GM19240 (cell line): ENCODE data around the gene NRAP.

ENCODE experiments used
- DNase-seq: peaks from one replicate; pipeline ENCODE4 v3.0.0; 2011; ENCODE audit warnings: low spot score; ENCODE audit not compliant: insufficient read length

NRAP gene

GRCh38 chr10:113610631-113611601 lies 52.9 kb downstream of the NRAP start:
- DNase-seq: no peak

DNA sequence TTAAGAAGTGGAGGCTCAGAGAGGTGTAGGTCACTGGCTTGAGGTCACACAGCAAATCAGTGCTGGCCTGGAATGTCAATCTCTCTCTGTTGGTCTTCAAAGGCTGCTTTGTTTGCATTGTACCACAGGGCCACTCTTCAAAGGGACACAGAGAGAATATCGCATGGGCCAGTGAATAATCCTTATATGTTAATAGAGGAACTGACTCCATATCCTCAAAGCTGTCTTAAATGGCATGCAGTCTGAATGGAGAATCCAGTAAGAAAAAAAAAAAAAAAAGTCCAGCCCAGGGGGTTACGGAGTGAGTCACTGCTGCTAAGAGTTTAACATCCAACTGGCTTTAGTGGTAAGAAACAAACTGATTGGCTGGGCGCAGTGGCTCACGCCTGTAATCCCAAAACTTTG lies 54.1 kb downstream of the NRAP start:
- DNase-seq: no peak

- DNase-seq: no peak
These were observed 58.4 kb downstream of the NRAP start for GRCh38 chr10:113605268-113605978.

DNA sequence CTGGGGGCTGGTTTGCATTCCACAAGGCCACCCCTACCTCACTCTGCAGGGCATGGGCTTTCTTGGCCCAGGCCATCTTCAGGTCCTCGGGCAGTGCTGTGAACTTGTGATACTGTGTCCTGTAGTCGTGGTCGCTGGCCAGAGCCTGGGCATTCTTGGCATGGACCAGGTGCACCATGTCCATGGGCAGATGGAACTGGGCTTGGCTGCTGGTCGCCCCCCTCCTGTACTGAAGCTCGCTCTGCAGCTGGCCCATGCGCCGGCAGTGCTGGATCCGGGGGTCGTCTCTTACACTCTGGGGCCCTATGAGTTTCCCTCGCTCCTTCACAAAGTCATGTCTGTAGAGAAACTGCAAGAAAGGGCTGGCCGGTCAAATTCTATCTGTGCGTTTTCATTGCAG lies 59.3 kb downstream of the NRAP start:
- no peak for DNase-seq

GRCh38 chr10:113603057-113603777 lies 60.6 kb downstream of the NRAP start:
- no peak for DNase-seq

GRCh38 chr10:113600569-113600968 lies 63.3 kb downstream of the NRAP start:
- DNase-seq: no peak

DNA sequence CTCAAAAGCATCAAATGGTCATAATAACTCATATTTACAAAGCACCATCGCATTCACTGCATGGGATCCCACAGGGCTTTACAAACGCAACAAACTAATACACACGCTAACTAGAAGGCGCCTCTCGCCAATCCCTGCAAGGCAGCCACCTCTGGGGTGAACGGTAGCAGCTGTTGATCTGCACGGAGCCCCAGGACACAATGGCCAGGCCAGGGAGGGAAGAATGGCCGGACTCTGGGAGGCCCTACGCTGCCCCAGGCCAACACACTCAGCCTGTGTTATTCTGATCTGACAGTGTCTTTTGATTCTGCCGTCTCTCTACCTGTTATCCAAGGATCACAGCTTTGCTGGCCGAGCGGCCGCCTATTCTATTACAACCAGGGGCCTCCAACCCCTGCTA lies 69.2 kb downstream of the NRAP start:
- no peak for DNase-seq

DNA sequence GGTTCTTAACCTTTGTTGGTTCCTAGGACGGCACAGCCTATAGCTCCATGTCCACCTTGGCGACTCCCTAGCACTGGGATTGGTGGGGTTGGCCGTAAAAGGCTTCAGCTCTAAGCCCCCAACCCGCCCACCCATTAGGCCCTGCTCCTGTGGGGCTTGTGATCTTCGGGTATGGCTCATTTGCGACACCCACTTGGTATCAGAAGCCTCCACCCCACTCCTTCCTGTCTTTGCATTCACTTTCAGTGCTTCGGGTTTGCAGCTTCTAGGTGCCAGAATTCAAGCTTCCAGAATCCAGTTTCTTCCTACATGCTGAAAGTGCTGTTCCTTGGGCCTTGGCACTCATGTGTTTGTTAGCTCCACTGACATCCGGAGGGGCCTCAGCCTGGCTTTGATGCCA lies 71.5 kb downstream of the NRAP start:
- no peak for DNase-seq

DNA sequence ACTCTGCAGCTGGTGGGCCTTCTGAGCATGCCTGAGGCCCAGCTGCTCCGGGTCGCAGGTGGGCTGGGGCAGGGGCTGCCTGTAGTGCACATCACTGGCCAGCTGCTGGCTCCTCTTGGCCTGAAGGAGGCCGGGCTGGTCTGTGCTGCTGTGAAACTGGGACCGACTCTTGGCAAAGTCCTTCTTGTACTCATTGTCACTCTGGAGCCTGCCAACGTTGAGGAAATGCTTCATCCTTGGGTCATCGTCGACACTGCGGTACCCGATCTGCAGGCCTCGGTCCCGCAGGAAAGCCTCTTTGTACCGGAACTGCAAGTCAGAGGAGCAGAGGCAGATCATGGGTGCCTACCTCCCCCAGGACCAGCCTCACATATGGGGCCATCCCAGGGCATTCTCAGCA lies 73.3 kb downstream of the NRAP start:
- no peak for DNase-seq

DNA sequence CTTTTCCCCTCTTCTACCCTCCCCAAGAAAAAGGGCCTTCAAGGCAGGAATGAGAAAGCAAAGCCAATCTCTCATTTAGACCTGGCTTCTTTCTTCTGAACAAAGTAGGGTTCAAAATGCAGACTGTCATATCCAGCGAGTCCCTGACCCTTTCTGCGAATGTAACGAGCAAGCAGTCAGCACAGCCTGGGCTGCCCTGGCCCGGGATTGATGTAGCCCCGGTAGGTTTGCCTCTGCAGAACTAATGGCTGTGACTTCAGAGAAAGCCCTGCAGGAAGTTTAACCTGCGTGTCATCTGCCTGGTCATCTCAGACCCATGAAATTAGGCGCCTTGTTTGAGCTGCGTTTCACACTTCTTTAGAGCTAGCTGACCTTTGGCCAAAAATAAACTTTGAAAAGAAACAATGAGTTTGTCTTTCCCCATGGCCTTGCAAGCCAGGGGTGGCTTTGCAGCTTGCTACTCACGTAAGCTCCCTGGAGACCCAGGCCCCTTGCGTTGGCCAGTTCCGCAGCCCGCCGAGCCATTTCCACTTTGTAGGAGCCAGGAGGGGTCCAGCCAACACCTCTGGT lies 74.6 kb downstream of the NRAP start:
- no peak for DNase-seq

- DNase-seq: no peak
These were observed 77.9 kb downstream of the NRAP start for GRCh38 chr10:113585949-113586348.

DNA sequence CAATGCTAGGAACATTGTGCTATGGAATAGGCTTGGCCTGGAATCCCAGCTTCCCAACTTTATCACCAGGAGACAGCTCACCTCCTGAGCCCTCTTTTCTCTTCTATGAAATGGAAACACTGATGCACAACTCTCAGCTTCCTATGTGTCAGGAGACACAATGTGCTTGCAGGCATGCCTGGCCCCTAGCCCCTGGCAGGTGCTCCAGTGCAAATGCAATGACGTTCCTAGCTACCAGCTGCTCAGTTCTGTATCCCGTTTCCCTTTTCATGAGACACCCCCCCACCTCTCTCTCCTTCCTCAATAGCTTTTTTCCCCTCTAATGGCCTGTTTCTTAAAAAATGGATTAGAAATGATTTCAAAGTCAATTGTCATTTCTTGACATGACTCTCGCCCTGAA lies 80.3 kb downstream of the NRAP start:
- no peak for DNase-seq

DNA sequence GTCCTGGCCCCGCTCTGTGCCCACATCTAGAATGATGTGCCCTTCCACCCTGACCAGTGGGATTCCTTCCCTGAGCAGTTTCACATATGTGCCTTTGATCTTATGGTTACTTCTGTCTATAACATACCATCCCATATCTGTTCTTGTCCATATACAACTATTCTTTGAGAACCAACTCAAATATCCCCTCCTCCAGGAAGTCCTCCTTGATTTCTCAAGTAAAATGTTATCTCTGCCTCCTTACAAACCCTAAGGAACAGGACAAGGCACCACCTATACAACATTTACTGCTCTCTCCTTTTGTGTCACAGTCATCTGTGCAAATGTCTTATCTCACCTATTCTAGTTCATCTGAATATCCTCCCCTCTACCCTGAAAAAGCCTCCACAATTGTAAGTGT lies 82.7 kb downstream of the NRAP start:
- no peak for DNase-seq

DNA sequence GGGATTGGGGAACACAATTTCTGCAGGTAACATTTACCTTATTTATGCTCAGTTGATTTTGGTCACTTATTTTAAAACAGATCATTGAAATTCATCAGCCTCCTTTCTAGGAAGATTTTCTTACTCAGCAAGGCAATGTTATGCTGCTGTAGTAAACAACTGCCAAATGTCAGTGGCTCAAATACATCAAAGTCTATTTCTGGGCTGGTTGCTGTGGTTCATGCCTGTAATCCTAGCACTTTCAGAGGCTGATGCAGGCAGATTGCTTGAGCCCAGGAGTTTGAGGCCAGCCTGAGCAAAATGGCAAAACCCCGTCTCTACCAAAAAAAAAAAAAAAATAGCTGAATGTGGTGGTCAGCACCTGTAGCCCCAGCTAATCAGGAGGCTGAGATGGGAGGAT lies 85.1 kb downstream of the NRAP start:
- no peak for DNase-seq

- DNase-seq: no peak
These were observed 87.0 kb downstream of the NRAP start for GRCh38 chr10:113576852-113577251.

GRCh38 chr10:113573368-113573767 lies 90.5 kb downstream of the NRAP start:
- no peak for DNase-seq

DNA sequence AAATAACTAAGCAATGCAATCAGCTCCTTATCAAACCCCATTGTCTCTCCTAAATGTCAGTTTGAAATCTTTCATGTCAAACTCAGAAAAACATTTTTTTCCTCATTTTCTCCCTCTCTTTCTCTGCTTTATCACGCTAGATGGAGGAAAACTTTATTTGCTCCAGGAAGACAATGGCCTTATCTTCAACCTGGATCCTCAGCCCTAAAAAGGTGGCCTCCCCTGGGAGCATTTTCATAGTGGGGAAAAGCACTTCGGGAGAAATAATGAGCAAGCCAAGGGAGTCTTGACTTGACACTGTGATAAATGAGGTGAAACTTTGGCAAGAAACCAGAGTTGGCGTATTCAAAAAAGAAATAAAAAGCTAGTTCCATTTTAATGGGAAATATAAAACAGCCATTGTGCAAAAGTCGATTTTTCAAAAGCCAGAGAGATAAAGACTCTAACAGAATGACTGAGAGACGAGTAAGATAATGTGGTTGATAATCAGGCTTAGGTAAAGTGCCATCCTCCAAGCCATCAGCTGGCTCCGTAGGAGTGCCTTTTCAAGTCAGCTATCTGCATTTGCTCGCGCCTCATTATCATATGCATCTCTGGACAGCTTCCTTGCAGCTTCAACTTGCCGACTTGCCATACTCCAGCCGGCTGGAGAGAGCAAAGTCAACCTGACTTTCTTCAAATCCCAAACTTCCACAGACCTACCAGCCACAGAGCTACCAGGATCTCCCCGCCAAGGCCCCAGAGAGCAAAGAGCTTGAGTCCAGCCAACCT lies 91.1 kb downstream of the NRAP start:
- no peak for DNase-seq

- DNase-seq: no peak
These were observed 94.3 kb downstream of the NRAP start for GRCh38 chr10:113569576-113569975.

GRCh38 chr10:113566888-113567287 lies 97.0 kb downstream of the NRAP start:
- DNase-seq: no peak

GRCh38 chr10:113565364-113565763 lies 98.5 kb downstream of the NRAP start:
- no peak for DNase-seq
